Left lung (tissue), 10 donors: ENCODE data around the gene ADCYAP1. TPM values are rescaled to one million over a fixed set of nuclear protein-coding genes. Genes with fewer than 3 reads are reported as not detected.
A peak's percentile ranks its signal among the peaks of the same experiment; 100 is the strongest.

Source experiments
- ATAC-seq: fragments of 200-7000 bp; cut with Tn5 transposase; one replicate; pipeline ENCODE4 v1.9.1; 2020; ENCODE audit warnings: moderate library complexity
- DNase-seq, 4 donors: peaks; one replicate each; pipeline ENCODE4 v3.0.0-alpha.2; 2013 to 2020
- H3K27ac ChIP-seq, 2 donors: fragments of 200-600 bp; sonication (generic) in 1 of 2; one replicate each; pipeline versions ENCODE4 v1.5.0 to v1.8.0; 2020 to 2021
- H3K27me3 ChIP-seq, 2 donors: fragments of 200-600 bp; sonication (generic) in 1 of 2; one replicate each; pipeline versions ENCODE4 v1.5.0 to v1.8.0; 2020 to 2021
- H3K36me3 ChIP-seq, 2 donors: fragments of 200-600 bp; sonication (generic) in 1 of 2; one replicate each; pipeline versions ENCODE4 v1.5.0 to v1.8.0; 2020 to 2021
- H3K4me1 ChIP-seq, 2 donors: fragments of 200-600 bp; one replicate each; pipeline ENCODE4 v1.8.0; 2021
- H3K4me3 ChIP-seq, 2 donors: fragments of 200-600 bp; sonication (generic) in 1 of 2; one replicate each; pipeline versions ENCODE4 v1.5.0 to v1.8.0; 2020 to 2021; ENCODE audit warnings: mild to moderate bottlenecking in 1 of 2
- H3K9me3 ChIP-seq, 2 donors: fragments of 200-600 bp; sonication (generic) in 1 of 2; one replicate each; pipeline versions ENCODE4 v1.5.0 to v1.8.0; 2020 to 2021
- intact Hi-C, 2 donors: fragments of 100-400 bp; cut with DNase I; formaldehyde crosslinking; loops; one replicate each; pipeline versions ENCODE4 v1.11.2 to v1.14.2; 2022
- polyA plus RNA-seq, 6 donors: library from polyadenylated mRNA; unstranded; fragments of 120-200 nt; gene quantifications; one replicate each; pipeline ENCODE4 v1.2.1, GENCODE V29; 2013; ENCODE audit not compliant: insufficient read length in 6 of 6
- total RNA-seq, 2 donors: library from RNA; stranded (reverse); fragmentation: NEBNext Ultra II Directional; extraction: Animal tissue kit (Norgen Biotek cat#: 25700); gene quantifications; one replicate each; pipeline ENCODE4 v1.2.1, GENCODE V29; 2021
- TF ChIP-seq, protein P1 (sequence below), 2 donors: fragments of 200-600 bp; sonication (generic) in 1 of 2; IDR thresholded peaks; one replicate each; pipeline versions ENCODE4 v1.5.0 to v1.8.0; 2021; ENCODE audit warnings: antibody characterized with exemption in 2 of 2
- donor health status: DM: no; HTN: yes; CAD: no.
- donor health status: DM: no; HTN: no; CAD: no.

Gene ADCYAP1
- total and polyA plus RNA-seq, 8 donors, result 0.07 to 0.19 (median 0.10) TPM; not detected in 2

DNA sequence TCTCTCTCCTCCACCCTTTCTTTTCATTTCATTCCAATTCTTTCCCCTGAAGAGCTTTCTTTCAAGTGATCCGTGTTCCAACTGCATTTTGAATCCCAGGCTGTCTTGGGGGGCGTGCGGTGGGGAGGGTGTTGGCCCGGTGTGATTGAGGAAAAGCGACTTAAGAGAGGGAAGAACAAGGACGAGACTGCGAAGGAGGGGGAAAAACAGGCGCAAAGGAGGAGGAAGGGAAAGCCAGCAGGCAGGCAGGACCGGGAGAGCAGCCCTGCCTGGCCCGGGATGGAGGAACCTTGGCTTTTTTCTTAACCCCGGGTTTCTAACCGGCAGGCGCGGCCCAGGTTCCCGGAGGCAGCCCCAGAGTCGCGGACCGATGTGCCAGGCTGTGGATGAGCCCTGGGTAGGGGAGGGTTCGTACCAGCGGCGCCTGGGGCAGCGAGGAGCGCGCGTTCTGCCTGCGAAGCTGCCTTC lies 1.3 kb downstream of the ADCYAP1 start:
- peaks cover 90 to 100% of the 10 kb centered on the region in 2 donors for H3K27me3 ChIP-seq
- TF ChIP-seq, protein P1, sequence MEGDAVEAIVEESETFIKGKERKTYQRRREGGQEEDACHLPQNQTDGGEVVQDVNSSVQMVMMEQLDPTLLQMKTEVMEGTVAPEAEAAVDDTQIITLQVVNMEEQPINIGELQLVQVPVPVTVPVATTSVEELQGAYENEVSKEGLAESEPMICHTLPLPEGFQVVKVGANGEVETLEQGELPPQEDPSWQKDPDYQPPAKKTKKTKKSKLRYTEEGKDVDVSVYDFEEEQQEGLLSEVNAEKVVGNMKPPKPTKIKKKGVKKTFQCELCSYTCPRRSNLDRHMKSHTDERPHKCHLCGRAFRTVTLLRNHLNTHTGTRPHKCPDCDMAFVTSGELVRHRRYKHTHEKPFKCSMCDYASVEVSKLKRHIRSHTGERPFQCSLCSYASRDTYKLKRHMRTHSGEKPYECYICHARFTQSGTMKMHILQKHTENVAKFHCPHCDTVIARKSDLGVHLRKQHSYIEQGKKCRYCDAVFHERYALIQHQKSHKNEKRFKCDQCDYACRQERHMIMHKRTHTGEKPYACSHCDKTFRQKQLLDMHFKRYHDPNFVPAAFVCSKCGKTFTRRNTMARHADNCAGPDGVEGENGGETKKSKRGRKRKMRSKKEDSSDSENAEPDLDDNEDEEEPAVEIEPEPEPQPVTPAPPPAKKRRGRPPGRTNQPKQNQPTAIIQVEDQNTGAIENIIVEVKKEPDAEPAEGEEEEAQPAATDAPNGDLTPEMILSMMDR (IDR thresholded peaks at IDR 0.05), result no peak

GRCh38 chr18:906416-907114 lies 1.9 kb downstream of the ADCYAP1 start:
- H3K4me3 ChIP-seq, result peak overlapping the region in 1 of 2 donors; percentile 31
- TF ChIP-seq, protein P1 (IDR thresholded peaks at IDR 0.05), result no peak
- ATAC-seq (no peak), DNase-seq (no peak)
- no peak overlapping the region for H3K27ac ChIP-seq
- H3K27me3 ChIP-seq, result peaks cover 92 to 100% of the 10 kb centered on the region in 2 donors
- H3K4me1 ChIP-seq, result peaks cover 15 to 32% of the 10 kb centered on the region in 2 donors
- intact Hi-C loops, result no loop called here
- no peaks in the 10 kb centered on the region for H3K9me3 ChIP-seq
- H3K36me3 ChIP-seq, result no peaks in the 10 kb centered on the region

More for the DNA sequence above, 1.3 kb downstream of the ADCYAP1 start:
- Histone ChIP-seq H3K36me3 (no peaks in the 10 kb centered on the region), H3K9me3 (no peaks in the 10 kb centered on the region), H3K27ac (no peak overlapping the region), H3K4me3 (no peak overlapping the region), H3K4me1 (peaks cover 15 to 32% of the 10 kb centered on the region in 2 donors)
- ATAC-seq (no peak), DNase-seq (peak in 1 of 4 donors; percentile 63)
- intact Hi-C loops, result no loop called here

GRCh38 chr18:907115-907884 lies 2.6 kb downstream of the ADCYAP1 start:
- TF ChIP-seq, protein P1 (IDR thresholded peaks at IDR 0.05), result no peak

GRCh38 chr18:907885-908757 lies 3.5 kb downstream of the ADCYAP1 start:
- peak; percentile 41 for ATAC-seq
- H3K9me3 ChIP-seq, result no peaks in the 10 kb centered on the region
- H3K4me3 ChIP-seq, result peak overlapping the region; percentile 15 to 31
- H3K27ac ChIP-seq, result no peak overlapping the region
- peak in 1 of 4 donors; percentile 76 for DNase-seq
- TF ChIP-seq, protein P1 (IDR thresholded peaks at IDR 0.05), result no peak
- intact Hi-C loops, result no loop called here
- H3K27me3 ChIP-seq, result peaks cover 87 to 100% of the 10 kb centered on the region in 2 donors
- peaks cover 15 to 32% of the 10 kb centered on the region in 2 donors for H3K4me1 ChIP-seq
- H3K36me3 ChIP-seq, result no peaks in the 10 kb centered on the region

More at GRCh38 chr18:907115-907884, 2.6 kb downstream of the ADCYAP1 start:
- Histone ChIP-seq H3K36me3 (no peaks in the 10 kb centered on the region), H3K4me3 (peak overlapping the region in 1 of 2 donors; percentile 31), H3K9me3 (no peaks in the 10 kb centered on the region), H3K27ac (no peak overlapping the region), H3K4me1 (peaks cover 15 to 32% of the 10 kb centered on the region in 2 donors), H3K27me3 (peaks cover 95 to 100% of the 10 kb centered on the region in 2 donors)
- ATAC-seq, result peak; percentile 75
- DNase-seq, result peak in 1 of 4 donors; percentile 77
- intact Hi-C loops, result no loop called here
